SK-N-DZ (cell line): ENCODE data around the gene TMEM254.
"Not testable (repeated sequence)": the region's sequence is repeated elsewhere in the genome, so short reads cannot be mapped to it uniquely, and the experiment has no call there.

ENCODE experiments used
- DNase-seq: peaks from one replicate; pipeline ENCODE4 v3.0.0-alpha.2; 2015; ENCODE audit warnings: low spot score

The TMEM254 gene

GRCh38 chr10:80075781-80076180 is 2.7 kb upstream of the TMEM254 start:
- DNase-seq = no peak

- DNase-seq = no peak
These were observed 507 bp upstream of the TMEM254 start for GRCh38 chr10:80077869-80078447.

GRCh38 chr10:80079312-80079719 is 851 bp downstream of the TMEM254 start:
- no peak for DNase-seq

DNA sequence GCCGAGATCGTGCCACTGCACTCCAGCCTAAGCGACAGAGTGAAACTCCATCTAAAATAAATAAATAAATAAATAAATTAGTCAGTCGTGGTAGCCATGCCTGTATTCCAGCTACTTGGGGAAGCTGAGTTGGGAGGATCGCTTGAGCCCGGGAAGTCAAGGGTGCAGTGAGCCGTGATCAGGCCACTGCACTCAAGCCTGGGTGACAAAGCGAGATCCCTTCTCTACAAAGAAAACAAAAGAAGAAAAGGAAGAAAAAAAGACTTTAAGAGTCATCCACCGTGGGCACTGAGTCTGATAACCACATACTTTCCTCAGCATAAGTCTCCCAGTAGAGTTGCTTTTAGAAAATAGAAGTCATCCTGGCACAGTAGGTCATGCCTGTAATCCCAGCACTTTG is 2.6 kb downstream of the TMEM254 start:
- DNase-seq = no peak

DNA sequence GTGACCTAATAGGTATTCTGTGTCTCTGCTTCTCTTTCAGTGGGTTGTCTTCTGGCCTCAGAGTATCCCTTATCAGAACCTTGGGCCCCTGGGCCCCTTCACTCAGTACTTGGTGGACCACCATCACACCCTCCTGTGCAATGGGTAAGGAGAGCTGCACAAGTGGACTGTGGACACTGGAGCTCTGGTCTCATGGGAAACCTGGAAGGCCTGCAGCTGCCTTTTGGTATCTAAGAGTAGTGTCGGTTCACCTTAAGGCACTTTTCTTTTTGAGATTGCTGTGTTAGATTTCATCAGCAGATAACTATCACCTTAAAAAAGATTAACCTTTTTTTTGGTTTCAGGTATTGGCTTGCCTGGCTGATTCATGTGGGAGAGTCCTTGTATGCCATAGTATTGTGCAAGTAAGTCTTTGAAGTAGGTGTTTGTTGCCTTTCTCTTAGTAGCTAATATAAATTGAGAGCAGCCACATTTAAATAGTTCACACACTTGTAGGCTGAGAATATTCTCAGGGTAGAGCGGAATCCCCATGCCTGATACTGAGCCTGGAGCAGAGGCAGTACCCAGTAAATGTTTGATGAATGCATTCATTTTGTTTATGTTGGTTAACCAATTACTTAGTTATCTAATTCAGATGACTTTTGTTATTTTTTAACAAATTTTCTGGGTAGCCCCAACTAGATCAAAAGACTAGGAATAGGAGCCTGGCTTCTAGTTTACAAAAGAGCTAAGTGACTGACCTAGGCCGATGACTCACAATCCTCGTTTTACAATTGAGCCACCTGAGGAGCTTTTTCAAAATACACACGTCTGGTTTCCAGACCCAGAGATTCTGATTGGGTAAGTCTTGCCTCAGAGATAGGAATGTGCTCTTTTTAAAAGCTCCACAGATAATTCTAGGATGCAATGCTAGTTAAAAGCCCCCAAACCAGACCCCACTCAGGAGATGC is 3.6 kb downstream of the TMEM254 start:
- DNase-seq = no peak

- no peak for DNase-seq
These were observed 11.7 kb downstream of the TMEM254 start for GRCh38 chr10:80090121-80090520.

DNA sequence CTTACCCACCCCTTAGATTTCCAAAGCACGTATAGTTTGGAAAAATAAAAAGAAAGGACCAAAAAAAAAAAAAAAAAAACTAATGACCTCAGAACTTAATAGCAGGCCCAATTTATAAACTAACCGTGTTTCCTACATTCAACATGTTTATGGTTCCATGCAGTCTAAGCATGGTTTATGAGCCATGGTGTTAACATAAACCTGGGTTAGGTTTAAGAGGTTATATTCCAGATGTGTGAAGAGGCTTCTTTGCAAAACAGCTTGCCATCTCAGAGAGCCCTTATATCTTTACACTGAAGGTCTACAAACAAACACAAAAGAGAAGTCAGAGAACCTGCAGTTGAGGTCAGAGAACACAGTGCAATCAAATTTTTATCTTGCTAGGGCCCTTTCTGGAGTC is 15.8 kb downstream of the TMEM254 start:
- DNase-seq = no peak

DNA sequence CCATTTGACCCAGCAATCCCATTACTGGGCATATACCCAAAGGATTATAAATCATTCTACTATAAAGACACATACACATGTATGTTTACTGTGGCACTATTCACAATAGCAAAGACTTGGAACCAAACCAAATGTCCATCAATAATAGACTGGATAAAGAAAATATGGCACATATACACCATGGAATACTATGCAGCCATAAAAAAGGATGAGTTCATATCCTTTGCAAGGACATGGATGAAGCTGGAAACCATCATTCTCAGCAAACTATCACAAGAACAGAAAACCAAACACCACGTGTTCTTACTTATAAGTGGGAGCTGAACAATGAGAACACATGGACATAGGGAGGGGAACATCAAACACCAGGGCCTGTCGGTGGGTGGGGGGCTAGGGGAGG is 19.8 kb downstream of the TMEM254 start:
- not testable (repeated sequence) for DNase-seq

DNA sequence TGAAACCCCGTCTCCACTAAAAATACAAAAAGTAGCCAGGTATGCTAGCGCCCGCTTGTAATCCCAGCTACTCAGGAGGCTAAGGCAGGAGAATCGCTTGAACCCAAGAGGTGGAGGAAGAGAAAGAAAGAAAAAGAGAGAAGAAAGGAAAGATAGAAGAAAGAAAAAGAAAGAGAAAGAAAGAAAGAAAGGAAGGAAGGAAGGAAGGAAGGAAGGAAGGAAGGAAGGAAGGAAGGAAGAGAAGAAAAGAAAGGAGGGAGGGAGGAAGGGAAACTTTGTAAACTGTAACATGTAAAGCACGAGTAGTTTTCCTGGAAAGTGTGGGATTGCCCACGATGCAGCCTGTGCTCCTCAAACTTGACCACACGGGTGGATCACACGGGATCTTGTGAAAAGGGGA is 20.8 kb downstream of the TMEM254 start:
- not testable (repeated sequence) for DNase-seq

- DNase-seq = no peak
These were observed 21.7 kb downstream of the TMEM254 start for GRCh38 chr10:80100116-80100515.

DNA sequence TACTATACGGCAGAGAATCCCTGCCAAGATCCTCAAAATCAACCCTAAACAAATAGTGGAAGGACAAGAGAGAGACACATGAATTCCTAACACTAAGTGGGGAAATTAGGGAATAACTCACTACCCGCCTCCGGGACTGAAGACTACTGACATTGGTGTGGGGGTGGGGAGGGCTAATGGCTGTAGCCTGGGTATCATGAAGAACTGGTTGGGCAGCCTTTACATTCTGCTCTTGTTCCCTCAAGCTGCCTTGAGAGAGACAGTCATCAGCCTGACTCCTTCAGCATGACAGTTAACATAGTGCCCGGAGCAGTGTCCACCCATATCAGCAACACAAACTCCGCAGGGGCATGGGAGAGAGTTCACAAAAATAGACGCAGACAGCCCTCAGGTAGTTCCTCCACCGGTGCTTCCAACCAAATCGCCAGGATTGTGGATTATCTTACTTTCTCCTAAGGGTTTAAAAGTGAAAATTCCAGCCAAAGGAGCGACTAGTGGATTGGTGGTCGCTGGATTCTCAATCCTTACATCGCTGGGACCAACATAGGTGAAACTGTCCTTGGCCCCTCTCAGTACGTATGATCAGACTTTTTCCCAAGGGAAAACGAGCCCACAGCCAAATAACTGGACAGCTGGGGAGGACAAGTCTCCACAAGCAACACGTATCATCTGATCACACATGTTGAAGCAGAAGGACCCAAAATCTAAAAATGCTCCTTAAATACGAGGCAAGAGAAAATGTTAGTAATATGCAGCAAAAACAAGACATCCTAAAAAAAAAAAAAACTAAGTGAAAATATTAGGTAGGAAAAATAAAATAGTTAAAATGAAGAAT is 22.6 kb downstream of the TMEM254 start:
- DNase-seq = no peak

DNA sequence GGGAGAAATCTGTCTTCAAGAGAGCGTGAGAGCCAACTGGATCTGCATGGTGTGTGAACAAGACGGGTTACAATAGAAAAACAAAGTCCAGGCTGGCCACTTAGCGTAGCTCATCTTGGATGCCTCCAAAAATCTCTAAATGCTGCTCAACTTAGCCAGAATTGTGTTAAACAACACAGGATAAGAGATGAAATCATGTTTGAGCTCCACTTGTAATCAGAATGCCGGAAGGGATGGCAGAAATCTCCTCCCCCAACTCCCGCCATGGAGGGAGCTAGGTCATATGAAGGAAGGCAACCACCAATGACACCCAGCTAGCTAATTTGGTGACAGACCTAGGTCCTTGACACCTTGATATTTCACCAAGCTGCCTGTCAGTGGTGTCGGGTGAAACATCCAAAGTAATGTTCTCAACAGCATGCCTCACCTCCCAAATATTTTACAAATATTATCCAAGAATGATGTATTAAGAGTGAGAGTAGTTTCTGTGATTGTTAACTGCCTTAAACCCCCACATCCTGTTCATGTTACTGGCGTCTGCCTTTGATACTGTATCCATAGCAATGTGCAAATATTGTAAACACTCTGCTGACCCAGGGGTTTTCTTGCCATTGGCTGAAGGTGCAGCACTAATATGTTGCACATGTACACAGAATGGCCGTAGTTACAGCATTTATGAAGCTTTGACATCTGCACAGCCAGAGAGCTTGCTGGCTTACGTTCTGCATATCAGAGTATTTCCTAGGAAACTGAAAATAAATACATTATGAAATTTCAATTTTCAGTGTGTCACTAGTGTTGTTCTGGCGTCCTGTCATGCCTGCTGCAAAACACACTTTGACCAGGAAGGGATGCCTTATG is 25.8 kb downstream of the TMEM254 start:
- no peak for DNase-seq

DNA sequence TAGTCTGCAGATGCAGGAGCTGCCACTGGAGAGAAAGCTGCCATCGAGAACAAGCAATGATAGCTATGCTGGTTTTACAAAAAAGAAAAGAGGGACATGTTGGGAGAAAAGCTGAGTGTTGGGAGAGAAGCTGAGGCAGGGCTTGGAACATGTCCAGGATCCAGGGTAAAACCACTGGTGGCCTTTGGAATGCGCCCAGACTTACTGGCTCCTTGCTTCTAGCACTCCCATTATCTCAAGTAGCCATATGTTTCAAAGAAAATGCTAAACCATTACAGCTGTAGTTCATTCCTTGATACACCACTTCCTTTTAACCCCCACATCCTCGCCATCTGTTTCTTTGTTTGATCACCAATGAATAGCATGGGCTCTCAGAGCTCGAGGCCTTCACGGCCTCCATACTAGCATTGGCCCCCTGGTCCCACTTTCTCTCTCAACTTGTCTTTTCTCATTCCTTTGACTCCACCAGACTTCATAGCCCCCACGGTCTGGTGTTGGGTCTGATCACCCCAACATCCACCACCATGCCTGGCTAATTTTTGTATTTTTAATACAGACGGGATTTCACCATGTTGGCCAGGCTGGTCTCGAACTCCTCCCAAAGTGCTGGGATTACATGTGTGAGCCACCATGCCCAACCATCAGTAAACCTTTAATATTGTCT is 30.2 kb downstream of the TMEM254 start:
- DNase-seq = no peak

DNA sequence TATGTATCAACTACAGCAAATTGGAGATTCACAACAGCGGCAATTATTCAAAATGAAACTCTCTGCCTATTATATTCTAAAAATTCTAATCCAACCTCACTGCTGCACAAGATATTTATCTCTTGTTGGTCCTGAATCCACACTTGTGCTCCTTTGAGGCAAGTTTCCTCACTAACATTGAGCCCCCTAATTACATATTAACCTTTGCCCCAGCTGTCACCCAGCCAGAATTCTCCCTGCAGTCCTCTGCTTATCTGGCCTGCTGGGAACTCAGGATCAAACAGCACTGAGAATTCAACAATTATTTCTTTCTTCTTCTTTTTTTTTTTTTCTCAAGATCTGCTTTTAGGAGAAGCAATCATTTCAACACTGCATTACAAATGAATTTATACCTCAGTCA is 32.5 kb downstream of the TMEM254 start:
- DNase-seq = no peak

- DNase-seq = no peak
These were observed 40.2 kb downstream of the TMEM254 start for GRCh38 chr10:80118669-80119068.

GRCh38 chr10:80122110-80122710 is 43.7 kb downstream of the TMEM254 start:
- DNase-seq = no peak

DNA sequence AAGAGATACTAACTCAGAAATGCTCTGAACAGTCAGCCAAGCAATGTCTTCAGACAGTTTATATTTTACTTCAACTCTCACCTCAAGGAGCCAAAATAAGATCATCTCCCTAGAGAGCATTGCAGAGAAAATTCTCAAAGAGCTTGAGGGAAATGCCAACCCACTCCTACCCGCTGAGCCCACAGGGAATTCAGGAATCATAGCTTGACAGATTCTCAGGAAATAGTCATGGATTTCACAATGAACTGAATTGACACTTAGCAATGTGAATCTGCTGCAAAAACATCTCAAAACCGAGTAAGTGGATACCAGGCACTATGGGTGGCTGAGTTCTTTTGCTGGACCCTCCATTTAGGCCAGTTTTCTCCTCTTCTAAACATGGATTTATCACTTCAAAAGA is 44.3 kb downstream of the TMEM254 start:
- no peak for DNase-seq

DNA sequence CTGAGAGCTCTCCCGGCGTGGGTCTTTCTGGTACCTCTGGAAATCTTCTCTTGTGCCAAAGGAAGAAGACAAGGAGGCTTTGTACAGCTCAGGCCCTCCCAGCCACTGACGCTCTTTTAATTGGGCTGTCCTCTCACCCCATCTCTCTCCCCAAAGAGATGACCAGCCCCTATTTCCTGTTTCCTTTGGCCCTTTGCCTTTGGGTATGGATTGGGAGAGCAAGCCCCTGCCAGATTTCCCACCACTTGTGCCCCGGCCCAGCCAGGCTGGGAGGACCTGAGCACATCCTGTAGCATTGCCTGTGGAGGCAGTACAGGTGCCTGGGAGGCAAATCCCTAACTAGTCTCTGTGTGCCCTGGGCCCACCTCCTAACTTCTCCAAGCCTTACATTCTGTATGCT is 48.4 kb downstream of the TMEM254 start:
- DNase-seq = no peak

DNA sequence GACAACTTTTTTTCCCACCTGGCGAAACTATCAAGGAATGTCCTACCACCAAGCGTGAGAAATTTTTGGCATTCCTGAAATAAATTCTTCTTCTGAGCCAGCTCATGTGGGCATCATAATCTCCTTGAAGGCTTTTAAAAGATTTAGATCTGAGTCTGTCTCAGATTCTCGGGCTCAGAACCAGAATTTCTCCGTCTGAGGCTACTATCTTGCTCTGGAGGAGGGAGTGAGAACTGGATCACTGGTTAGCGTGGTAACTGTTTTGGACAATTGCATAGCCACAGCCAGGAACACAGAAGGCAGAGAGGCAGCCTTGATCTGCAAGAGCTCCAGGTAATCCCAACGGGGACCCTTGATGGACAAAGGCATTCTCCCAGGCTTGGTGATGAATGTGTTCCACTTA is 53.0 kb downstream of the TMEM254 start:
- DNase-seq = no peak
